D721Med (cell line): ENCODE data around the gene SEC23A.
"Not testable (repeated sequence)": the region's sequence is repeated elsewhere in the genome, so short reads cannot be mapped to it uniquely, and the experiment has no call there.

Source experiments
- DNase-seq: peaks from one replicate; pipeline ENCODE4 v3.0.0; 2011; ENCODE audit warnings: low spot score; ENCODE audit not compliant: insufficient read length
- FAIRE-seq: peaks from 2 replicates; lab custom pipeline; 2011; peaks lifted over from hg19 to GRCh38; lab: Jason Lieb, UNC
- CTCF ChIP-seq: IDR thresholded peaks from 2 replicates; pipeline ENCODE4 v1.5.1; 2012; ENCODE audit warnings: mild to moderate bottlenecking, control low read depth; ENCODE audit not compliant: insufficient read depth; ENCODE audit errors: missing control alignments

The SEC23A gene

GRCh38 chr14:39014460-39014859 is 88.6 kb downstream of the SEC23A start:
- no peak for DNase-seq
- no peak for TF ChIP-seq CTCF
- no peak for FAIRE-seq

DNA sequence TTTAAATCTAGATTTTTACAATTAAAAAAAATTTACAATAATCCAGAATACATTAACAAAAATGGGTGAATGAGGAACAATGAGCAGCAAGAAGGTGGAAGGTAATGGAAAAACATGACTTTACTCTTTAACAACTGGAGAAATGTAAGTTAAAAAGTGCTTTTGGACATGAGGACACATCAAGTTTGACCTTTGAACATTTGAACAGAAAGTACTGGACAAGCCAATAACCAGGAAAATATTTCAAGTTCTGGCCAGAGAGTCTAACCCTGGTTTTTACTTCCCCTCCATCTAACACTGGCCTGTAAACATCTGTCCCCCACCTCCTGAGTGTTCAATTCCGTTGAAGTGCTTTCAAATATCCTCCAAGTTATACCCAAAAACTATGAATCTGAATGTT is 94.1 kb downstream of the SEC23A start:
- not testable (repeated sequence) for DNase-seq, FAIRE-seq

- DNase-seq: no peak
- FAIRE-seq: no peak
- no peak for TF ChIP-seq CTCF
These were observed 96.2 kb downstream of the SEC23A start for GRCh38 chr14:39006721-39007410.

DNA sequence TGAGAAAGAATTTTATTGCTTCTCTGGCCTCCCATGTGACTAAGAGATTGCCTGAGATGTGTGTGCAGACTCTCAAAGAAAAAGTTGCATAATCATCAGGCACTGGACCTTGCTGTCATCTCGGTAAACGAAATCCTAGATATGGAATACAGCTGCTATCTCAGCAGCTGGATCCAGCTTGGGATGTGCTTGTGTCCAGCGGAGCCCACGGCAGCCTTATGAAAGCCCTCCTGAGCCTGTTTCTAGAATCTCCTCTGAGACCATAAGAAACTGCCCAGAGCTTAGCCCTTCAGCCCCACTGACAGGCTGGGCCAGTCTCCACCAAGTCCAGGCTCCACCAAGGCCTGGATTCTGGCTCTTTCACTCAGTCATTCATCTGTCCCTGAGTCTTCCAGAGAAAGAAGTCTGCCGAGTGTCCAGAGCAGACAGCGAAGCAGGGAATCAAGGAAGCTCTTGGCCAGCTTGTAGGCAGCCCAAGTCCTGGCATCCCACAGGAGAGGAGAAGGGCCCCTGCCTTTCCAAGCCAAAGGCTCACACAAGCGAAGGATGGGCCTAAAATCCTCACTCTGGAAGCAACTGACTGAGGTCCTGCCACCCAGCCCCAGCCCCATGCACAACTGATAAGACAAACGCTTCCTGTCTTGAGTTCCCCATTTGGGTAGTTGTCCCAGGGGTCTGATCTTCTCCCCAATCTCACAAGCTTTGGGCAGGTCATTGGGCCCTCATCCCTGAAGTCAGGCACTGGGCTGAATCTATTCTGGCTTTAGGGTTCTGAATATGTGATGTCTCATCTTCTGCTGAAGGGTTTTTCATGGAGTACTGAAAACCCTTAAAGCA is 97.8 kb downstream of the SEC23A start:
- no peak for FAIRE-seq
- DNase-seq: no peak
- TF ChIP-seq CTCF: no peak

- DNase-seq (no peak), FAIRE-seq (no peak)
- no peak for TF ChIP-seq CTCF
These were observed 103.1 kb downstream of the SEC23A start for GRCh38 chr14:38999949-39000348.

GRCh38 chr14:38994731-38995130 is 108.3 kb downstream of the SEC23A start:
- no peak for TF ChIP-seq CTCF
- DNase-seq (no peak), FAIRE-seq (no peak)

DNA sequence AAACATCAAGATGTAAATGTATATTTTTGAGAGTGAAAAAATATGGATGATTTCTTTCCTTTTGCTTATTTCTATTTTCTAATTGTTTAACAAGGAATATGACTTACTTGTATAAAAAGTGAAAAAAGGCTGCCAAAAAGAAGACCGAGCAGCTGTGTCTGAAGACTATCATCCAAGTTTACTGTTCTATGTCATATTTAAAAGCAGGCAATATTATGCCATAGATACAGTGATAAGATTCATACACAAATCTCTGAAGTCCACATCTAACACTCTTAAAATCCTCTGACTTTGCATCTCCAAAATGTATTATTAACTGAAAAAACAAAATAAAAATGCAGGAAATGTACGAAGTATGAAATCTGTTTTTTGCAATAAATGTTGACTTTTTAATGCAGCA is 109.1 kb downstream of the SEC23A start:
- FAIRE-seq (no peak), DNase-seq (no peak)
- TF ChIP-seq CTCF: no peak
